Gastroesophageal sphincter (tissue), 4 donors: ENCODE data around the gene PRICKLE4. TPM values are rescaled to one million over a fixed set of nuclear protein-coding genes. Genes with fewer than 3 reads are reported as not detected.

ENCODE experiments used
- ATAC-seq: fragments of 150-250 bp; one replicate; pipeline ENCODE4 v1.9.1; 2016; ENCODE audit warnings: mild to moderate bottlenecking, moderate library complexity
- H3K27ac ChIP-seq, 4 donors: fragments of 200-600 bp; sonication (generic) in 3 of 4; 1 replicate in 3 of 4; 2 replicates in 1 of 4; pipeline ENCODE4 v1.5.1; 2016 to 2019
- H3K27me3 ChIP-seq: fragments of 200-600 bp; sonication (generic); one replicate; pipeline ENCODE4 v1.5.1; 2019
- H3K36me3 ChIP-seq, 2 donors: fragments of 200-600 bp; sonication (generic); one replicate each; pipeline ENCODE4 v1.5.1; 2019; ENCODE audit warnings: control low read depth in 1 of 2
- H3K4me1 ChIP-seq, 3 donors: fragments of 200-600 bp; sonication (generic); 1 replicate in 2 of 3; 2 replicates in 1 of 3; pipeline ENCODE4 v1.5.1; 2016 to 2019; ENCODE audit warnings: control low read depth in 2 of 3
- H3K4me3 ChIP-seq, 2 donors: fragments of 200-600 bp; sonication (generic); one replicate each; pipeline ENCODE4 v1.5.1; 2019; ENCODE audit warnings: mild to moderate bottlenecking in 1 of 2, moderate library complexity in 1 of 2
- H3K9me3 ChIP-seq, 3 donors: fragments of 200-600 bp; sonication (generic); one replicate each; pipeline ENCODE4 v1.5.1; 2017 to 2019; ENCODE audit warnings: control low read depth in 2 of 3
- EP300 ChIP-seq: sonication (generic); formaldehyde crosslinking; IDR thresholded peaks from one replicate; pipeline ENCODE4 v1.6.1; 2017; ENCODE audit warnings: antibody characterized with exemption, mild to moderate bottlenecking
- POLR2A ChIP-seq, 2 donors: fragments of 450-650 bp; IDR thresholded peaks; one replicate each; pipeline ENCODE4 v1.6.1; 2017; ENCODE audit warnings: antibody characterized with exemption in 2 of 2, mild to moderate bottlenecking in 2 of 2, moderate library complexity in 1 of 2
- POLR2AphosphoS5 ChIP-seq: sonication (generic); formaldehyde crosslinking; IDR thresholded peaks from one replicate; pipeline ENCODE4 v1.6.1; 2017; ENCODE audit warnings: antibody characterized with exemption
- WGBS, 2 donors: methylation state at CpG; one replicate each; pipeline ENCODE4 v1.1.5; 2018; ENCODE audit warnings: low coverage in 1 of 2; 5-methylcytosine and 5-hydroxymethylcytosine counted together
- total RNA-seq, 4 donors: library from RNA; depleted of rRNA; stranded (reverse); fragments of >200 nt; gene quantifications; one replicate each; pipeline ENCODE4 v1.1.0, GENCODE V29; 2016
- TF ChIP-seq, protein P1 (sequence below), 4 experiments: fragments of 200-600 bp in 2 of 4; fragments of 450-650 bp in 2 of 4; sonication (generic) in 1 of 4; IDR thresholded peaks; one replicate each; pipeline ENCODE4 v1.5.1; 2017 to 2019; ENCODE audit warnings: antibody characterized with exemption in 4 of 4, mild to moderate bottlenecking in 2 of 4, moderate library complexity in 2 of 4

PRICKLE4 gene
- total RNA-seq, 4 donors from 2014 or later = 0.94 to 5.0 (median 2.3) TPM

DNA sequence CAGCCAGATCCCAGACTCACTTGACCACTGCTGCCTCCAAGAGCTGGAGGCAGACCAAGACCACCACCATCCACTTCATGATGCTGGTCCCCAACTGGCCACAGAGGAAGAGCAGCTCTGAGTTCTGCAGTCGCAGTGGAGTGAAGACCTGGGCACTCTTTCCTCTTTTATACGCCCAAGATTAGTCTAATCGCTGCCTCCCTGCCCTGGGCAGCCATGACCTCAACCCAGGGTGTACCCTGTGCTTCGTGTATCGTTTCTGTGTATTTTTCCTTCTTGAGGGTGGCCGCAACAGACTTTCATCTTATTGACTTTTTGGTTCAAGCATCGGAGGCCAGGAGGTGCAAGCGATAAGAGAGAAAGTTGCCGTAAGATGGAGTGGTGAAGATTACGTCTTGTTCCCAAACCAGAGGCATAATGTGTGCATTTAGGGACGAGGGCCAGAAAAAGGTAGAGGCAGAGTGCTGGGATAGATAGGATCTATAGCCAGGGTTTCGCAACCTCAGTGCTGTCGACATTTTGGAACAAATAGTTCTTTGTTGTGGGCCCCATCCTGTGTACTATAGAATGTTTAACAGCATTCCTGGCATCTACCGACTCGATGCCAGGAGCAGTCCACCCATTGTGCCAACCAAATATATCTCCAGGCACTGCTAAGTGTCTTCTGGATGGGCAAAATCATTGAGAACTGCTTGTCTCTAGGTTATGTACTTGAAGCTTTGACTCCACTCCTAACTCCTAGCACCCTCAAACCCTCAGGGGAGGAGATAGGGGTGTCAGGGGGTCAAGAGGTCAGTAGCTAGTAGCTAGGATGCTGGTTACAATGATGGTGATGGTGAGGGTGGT is 33.1 kb upstream of the PRICKLE4 start, which contains the start of gene PGC:
Gene PGC, minus strand, starts transcription at position 142 of the 846 bp plus-strand sequence. Its CDS starts 63 bp downstream, at position 79.
- TF ChIP-seq, protein P1, sequence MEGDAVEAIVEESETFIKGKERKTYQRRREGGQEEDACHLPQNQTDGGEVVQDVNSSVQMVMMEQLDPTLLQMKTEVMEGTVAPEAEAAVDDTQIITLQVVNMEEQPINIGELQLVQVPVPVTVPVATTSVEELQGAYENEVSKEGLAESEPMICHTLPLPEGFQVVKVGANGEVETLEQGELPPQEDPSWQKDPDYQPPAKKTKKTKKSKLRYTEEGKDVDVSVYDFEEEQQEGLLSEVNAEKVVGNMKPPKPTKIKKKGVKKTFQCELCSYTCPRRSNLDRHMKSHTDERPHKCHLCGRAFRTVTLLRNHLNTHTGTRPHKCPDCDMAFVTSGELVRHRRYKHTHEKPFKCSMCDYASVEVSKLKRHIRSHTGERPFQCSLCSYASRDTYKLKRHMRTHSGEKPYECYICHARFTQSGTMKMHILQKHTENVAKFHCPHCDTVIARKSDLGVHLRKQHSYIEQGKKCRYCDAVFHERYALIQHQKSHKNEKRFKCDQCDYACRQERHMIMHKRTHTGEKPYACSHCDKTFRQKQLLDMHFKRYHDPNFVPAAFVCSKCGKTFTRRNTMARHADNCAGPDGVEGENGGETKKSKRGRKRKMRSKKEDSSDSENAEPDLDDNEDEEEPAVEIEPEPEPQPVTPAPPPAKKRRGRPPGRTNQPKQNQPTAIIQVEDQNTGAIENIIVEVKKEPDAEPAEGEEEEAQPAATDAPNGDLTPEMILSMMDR (IDR thresholded peaks at IDR 0.05) = no peak
- Histone ChIP-seq H3K36me3 (no peaks in the 10 kb centered on the region), H3K4me3 (no peak within 1 kb of the TSS), H3K27me3 (no peaks in the 10 kb centered on the region), H3K9me3 (no peaks in the 10 kb centered on the region), H3K4me1 (no peaks in the 10 kb centered on the region), H3K27ac (no peak within 1 kb of the TSS)
- 87 to 94% methylated on average over 8 to 14 of the region's 15 CpGs for WGBS, 2 donors
- no peak for ATAC-seq

GRCh38 chr6:41748102-41748477 is 32.5 kb upstream of the PRICKLE4 start:
- Histone ChIP-seq H3K27me3 (no peaks in the 10 kb centered on the region), H3K27ac (no peak overlapping the region), H3K9me3 (no peaks in the 10 kb centered on the region), H3K4me3 (no peak overlapping the region), H3K36me3 (no peaks in the 10 kb centered on the region), H3K4me1 (no peaks in the 10 kb centered on the region)
- TF ChIP-seq EP300 (no peak), POLR2A (IDR thresholded peaks at IDR 0.05) (no peak), POLR2AphosphoS5 (no peak)
- TF ChIP-seq, protein P1 (IDR thresholded peaks at IDR 0.05) = no peak
- no peak for ATAC-seq
- 95% methylated on average over 3 of the region's 6 CpGs; no CpG with 5 or more reads in 1 of the 2 donors for WGBS, 2 donors

DNA sequence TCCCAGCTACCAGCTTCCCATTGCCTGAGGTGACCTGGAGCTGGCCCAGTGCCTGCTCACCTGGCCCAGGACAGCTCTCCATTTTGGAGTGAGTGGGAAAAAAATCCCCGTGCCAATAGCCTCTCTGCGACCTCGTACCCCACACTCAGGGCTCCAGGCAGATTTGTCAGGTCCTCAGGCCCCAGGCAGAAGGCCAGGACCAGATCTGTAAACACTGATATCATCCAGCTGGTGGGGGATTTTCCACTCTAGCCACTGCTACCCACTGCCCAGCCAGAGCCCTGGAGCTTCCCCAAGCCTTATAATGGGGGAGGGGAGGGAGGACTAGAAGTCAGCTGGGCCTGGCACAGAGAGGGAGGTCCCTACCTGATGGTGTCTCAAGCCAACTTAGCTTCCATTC is 32.0 kb upstream of the PRICKLE4 start:
- Histone ChIP-seq H3K36me3 (no peaks in the 10 kb centered on the region), H3K27ac (no peak overlapping the region), H3K9me3 (no peaks in the 10 kb centered on the region), H3K4me3 (no peak overlapping the region), H3K4me1 (no peaks in the 10 kb centered on the region), H3K27me3 (no peaks in the 10 kb centered on the region)
- no peak for TF ChIP-seq POLR2A (IDR thresholded peaks at IDR 0.05)
- TF ChIP-seq, protein P1 (IDR thresholded peaks at IDR 0.05) = no peak
- no peak for TF ChIP-seq EP300
- TF ChIP-seq POLR2AphosphoS5 = no peak
- ATAC-seq = no peak
- no CpG with 5 or more reads among the region's 3 CpGs for WGBS, 2 donors

- no peaks in the 10 kb centered on the region for H3K36me3 ChIP-seq
- TF ChIP-seq, protein P1 (IDR thresholded peaks at IDR 0.05) = no peak
- TF ChIP-seq EP300 (no peak), POLR2AphosphoS5 (no peak), POLR2A (IDR thresholded peaks at IDR 0.05) (no peak)
- 92 to 100% methylated on average over 1 of the region's 3 CpGs for WGBS, 2 donors
- no peak overlapping the region for H3K4me3 ChIP-seq
- H3K27me3 ChIP-seq = no peaks in the 10 kb centered on the region
- H3K9me3 ChIP-seq = no peaks in the 10 kb centered on the region
- no peak for ATAC-seq
- H3K4me1 ChIP-seq = no peaks in the 10 kb centered on the region
- no peak overlapping the region for H3K27ac ChIP-seq
These were observed 30.2 kb upstream of the PRICKLE4 start for GRCh38 chr6:41750374-41750773.

DNA sequence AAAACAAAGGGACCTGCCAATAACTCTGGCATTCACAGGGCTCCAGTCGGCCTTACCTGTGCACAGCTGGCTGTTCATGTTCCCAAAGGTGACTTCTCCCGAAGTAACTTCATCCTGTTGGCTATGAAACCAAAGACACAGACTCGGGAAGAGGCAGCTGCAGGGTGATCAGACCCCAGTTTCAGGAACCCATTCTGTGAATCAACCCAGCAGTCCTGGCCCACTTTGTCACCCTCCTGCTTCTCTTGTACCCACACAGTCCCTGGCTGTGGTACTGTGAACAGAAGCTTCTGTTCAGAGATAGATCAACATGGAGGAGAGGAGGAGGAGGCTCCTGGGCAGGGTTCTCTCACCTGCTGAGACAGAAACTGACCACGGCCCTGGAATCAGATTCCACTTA is 24.7 kb upstream of the PRICKLE4 start:
- Histone ChIP-seq H3K4me1 (no peaks in the 10 kb centered on the region), H3K27me3 (no peaks in the 10 kb centered on the region), H3K4me3 (no peak overlapping the region), H3K36me3 (no peaks in the 10 kb centered on the region), H3K9me3 (no peaks in the 10 kb centered on the region), H3K27ac (no peak overlapping the region)
- WGBS, 2 donors = 83% methylated on average over 1 of the region's 4 CpGs; no CpG with 5 or more reads in 1 of the 2 donors
- ATAC-seq = no peak
- no peak for TF ChIP-seq EP300
- no peak for TF ChIP-seq POLR2AphosphoS5
- TF ChIP-seq POLR2A (IDR thresholded peaks at IDR 0.05) = no peak
- TF ChIP-seq, protein P1 (IDR thresholded peaks at IDR 0.05) = no peak
